ENCODE results near the gene CBLC.
A peak's percentile ranks its signal among the peaks of the same experiment; 100 is the strongest.

CBLC gene

GRCh38 chr19:44746946-44747738 is 30.5 kb upstream of the CBLC start:
- DNase-seq, result peak; percentile 79 to 80

GRCh38 chr19:44747739-44748425 is 29.8 kb upstream of the CBLC start:
- DNase-seq, result peak in 1 of 2 experiments; percentile 76

- peak in 1 of 2 experiments; percentile 76 for DNase-seq
Observed at GRCh38 chr19:44748426-44749254, 29.1 kb upstream of the CBLC start, which contains the start of gene BCL3. BCL3 (plus strand) TSS chr19:44748708; CDS start chr19:44748791, 83 bp downstream.

- DNase-seq, result no peak
Observed at GRCh38 chr19:44749292-44749691, 28.4 kb upstream of the CBLC start.

GRCh38 chr19:44749994-44750393 is 27.7 kb upstream of the CBLC start:
- DNase-seq, result no peak

GRCh38 chr19:44752123-44752815 is 25.4 kb upstream of the CBLC start:
- DNase-seq, result no peak

- DNase-seq, result peak; percentile 61 to 80
Observed at GRCh38 chr19:44752816-44753625, 24.7 kb upstream of the CBLC start.

- DNase-seq, result no peak
Observed at GRCh38 chr19:44753626-44753931, 24.1 kb upstream of the CBLC start.

- DNase-seq, result peak; percentile 31 to 61
Observed at GRCh38 chr19:44753932-44754749, 23.5 kb upstream of the CBLC start.

- no peak for DNase-seq
Observed at GRCh38 chr19:44754750-44755080, 23.0 kb upstream of the CBLC start.

GRCh38 chr19:44755219-44755618 is 22.5 kb upstream of the CBLC start:
- no peak for DNase-seq

GRCh38 chr19:44756089-44756562 is 21.6 kb upstream of the CBLC start:
- no peak for DNase-seq

GRCh38 chr19:44757057-44757734 is 20.5 kb upstream of the CBLC start:
- DNase-seq, result no peak

GRCh38 chr19:44757735-44758505 is 19.8 kb upstream of the CBLC start:
- no peak for DNase-seq

GRCh38 chr19:44758596-44758995 is 19.1 kb upstream of the CBLC start:
- no peak for DNase-seq

- DNase-seq, result no peak
Observed at GRCh38 chr19:44759083-44759804, 18.4 kb upstream of the CBLC start.

GRCh38 chr19:44762038-44762437 is 15.7 kb upstream of the CBLC start:
- no peak for DNase-seq

GRCh38 chr19:44765033-44765948 is 12.4 kb upstream of the CBLC start:
- no peak for DNase-seq

Measured in SW 1271 (cell line).